ENCODE results near the gene CENPM.
A peak's percentile ranks its signal among the peaks of the same experiment; 100 is the strongest.

The CENPM gene

DNA sequence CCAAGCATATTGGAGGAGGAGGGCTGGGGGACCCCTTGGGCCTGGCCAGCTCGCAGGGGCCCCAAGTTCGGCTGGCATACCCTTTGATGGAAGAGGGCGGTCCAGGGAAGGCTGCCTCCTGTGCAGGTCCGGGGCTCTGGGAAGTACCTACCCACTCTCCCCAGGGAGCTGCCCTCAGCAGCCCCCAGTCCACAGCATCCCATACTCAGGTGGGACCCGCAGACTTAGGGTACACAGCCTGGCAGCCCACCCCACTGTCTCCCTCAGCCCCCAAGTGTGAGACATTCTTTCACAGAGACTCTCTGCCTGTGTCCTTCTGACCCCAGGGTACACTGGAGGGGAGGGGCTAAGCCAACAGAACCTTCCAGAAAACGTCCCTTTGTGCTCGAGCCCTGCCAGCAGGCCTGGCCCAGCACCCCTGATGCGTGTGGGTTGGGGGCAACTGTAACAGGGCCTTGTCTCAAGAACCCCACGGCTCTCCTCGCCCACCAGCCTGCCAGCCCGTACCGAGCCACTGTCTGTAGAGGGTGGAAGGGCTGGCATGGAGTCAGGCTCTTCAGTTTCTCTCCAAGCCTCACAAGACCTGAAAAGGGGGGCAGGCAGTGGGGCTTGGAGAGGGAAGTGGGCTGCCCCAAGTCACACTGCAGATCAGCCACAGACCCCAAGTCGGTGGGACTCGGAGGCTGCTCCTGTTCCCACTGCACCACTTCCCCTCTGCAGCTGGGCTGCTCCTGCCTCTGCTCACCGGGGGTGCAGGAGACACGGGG, 13.4 kb downstream of the CENPM start:
- DNase-seq (ENCODE audit: low read depth in 1 of 2, low spot score in 1 of 2) = no peak

DNA sequence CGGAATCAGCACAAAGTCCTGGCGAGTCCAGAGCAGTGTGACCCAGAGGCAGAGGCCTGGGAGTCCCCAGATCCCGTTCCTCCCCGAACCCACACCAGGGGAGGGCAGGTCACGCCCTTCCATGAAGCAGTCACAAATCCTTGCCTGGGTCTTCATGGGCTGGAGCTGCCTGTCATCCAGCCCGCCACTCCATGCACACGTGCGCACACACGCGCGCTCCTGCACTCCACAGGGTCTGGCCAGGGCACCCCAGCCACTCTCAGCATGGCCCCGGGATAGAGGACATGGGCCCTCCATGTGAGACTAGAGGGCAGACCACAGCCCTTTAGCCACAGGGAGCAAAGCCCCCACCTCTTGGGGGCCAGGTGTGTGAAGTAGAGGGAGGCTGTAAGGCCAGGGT, 14.6 kb downstream of the CENPM start:
- DNase-seq (ENCODE audit: low read depth in 1 of 2, low spot score in 1 of 2) = no peak

DNA sequence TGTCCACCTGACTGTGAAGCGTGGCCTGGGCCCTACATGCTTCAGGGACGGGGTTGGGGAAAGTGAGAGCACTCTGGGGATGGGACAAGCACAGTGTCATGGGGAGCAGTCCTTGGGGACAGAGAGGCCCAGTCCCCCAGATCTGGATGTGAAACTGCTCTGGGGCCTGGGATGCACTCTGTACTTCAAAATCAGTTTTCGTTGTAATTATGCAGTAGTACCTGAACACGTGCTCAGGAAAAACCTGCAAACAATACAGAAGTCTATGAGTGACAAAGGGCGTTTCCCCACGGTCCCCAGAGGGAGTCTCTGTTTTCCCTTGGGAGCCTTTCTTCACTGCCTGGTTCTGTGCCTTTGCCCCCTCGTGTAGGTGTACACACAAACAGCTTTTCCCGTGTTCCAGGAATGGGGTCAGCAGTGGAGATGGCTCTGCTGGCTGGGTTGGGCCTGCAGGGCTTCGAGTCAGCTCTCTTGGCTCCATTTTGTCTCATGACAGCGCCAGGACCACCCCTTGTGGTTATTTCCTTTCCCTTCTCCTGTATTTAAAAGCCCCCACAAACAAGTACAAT, 15.2 kb downstream of the CENPM start:
- DNase-seq (ENCODE audit: low read depth in 1 of 2, low spot score in 1 of 2) = no peak

DNA sequence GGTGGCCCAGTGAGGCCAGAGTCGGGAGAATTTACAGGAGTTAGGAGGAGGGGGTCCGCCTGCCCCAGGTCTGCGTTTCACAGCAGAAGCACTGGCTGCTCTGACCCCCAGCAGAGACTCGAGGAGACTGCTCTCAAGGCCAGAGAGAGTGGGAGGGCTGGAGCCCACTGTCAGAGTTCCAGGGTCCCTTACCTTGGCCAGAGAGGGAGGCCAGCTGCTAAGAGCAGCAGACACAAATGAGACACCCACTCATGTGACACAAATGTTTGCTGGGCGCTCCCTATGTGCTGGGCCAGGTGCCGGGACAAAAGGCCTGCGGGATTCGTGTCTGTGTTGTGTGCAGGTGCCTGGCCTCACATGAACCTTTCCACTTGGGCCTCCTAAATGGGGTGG, 17.5 kb downstream of the CENPM start:
- DNase-seq (ENCODE audit: low read depth in 1 of 2, low spot score in 1 of 2) = no peak

DNA sequence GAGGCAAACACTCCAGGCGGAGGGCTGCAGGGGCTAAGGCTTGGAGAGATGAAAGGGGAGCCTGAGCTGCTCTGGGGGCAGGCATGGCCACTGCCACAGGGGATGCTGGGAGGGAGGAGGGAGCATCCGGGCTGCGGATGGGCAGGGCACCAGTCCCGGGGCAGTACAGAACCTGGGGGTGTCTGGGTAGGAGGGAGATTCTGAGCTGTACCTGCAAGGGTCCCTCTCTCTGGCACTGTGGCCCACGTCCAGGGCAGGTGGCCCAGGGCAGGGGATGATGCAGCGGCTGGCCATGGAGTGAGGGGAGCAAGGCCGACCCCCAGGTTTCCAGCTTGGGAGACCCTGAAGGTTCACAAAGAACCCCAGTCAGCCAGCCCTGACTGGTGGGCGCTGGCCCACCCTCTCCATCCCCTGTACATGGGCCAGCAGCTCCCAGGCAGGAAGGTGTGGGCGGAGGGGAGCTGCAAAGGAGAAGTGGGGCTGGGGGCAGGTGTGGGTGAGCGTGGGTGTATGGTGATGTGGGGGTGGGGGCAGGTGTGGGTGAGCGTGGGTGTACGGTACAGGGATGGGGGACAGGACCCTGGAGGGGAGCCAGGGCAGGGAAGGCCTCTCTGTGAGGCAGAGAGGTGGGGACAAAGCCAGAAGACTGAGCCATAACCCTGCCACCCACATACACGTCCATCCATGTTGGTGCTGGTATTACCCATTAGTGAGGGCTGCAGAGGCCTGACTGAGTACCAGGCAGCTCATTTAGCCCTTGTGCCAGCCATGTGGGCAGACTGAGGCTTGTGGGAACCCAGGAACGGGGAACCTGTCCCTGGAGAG, 18.1 kb downstream of the CENPM start:
- DNase-seq (ENCODE audit: low read depth in 1 of 2, low spot score in 1 of 2) = no peak

DNA sequence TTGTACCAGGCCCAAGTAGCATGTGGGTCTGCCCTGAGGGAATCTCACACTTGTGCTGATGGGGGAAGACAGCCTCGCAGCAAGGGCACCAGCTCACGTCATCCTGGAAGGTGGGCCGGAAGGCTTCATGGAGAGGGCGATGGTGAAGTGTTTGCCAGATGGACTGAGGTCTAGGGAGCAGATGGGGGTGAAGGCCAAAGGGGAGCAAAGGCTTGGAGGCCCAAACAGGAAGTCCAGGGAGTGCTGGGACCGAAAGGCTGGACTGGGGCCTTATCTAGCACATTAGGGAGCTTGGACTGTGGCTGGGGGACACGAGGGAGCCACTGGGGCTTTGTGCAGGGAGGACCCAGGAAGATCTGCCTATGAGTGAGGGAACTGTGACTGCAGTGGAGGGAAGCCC, 19.1 kb downstream of the CENPM start:
- no peak for DNase-seq (ENCODE audit: low read depth in 1 of 2, low spot score in 1 of 2)

DNA sequence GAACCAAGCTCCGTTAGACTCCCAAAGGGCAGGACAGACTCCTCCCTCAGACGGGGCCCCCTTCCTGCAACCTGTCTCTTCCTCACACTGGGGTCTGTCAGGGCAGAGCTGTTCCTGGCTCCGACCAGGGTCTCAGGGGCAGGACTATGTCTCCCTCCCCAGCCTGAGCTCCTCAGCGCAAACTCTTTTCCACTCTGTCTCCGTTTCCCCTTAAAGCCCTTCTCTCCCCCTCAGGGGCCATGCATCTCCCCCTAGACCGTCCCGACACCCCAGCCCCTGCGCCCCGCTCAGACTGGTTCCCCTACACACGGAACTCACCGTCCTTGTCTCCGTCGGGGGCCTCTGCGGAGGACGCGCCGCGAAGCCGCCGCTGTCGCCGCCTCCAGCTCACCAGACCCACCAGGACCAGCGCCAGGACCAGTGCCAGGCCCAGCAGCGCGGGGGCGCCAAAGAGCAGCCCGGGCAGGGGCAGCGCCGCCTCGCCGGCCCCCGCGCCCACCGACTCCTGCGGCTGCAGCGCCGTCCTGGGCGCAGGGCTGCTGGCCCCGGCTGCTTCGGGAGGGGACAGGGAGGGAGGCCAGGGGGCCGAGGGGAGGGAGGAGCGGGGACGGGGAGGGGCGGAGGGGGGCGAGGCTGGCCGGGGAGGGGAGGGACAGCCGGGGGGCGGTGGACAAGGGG, 21.0 kb downstream of the CENPM start:
- peak; percentile 61 to 62 for DNase-seq (ENCODE audit: low read depth in 1 of 2, low spot score in 1 of 2)

DNA sequence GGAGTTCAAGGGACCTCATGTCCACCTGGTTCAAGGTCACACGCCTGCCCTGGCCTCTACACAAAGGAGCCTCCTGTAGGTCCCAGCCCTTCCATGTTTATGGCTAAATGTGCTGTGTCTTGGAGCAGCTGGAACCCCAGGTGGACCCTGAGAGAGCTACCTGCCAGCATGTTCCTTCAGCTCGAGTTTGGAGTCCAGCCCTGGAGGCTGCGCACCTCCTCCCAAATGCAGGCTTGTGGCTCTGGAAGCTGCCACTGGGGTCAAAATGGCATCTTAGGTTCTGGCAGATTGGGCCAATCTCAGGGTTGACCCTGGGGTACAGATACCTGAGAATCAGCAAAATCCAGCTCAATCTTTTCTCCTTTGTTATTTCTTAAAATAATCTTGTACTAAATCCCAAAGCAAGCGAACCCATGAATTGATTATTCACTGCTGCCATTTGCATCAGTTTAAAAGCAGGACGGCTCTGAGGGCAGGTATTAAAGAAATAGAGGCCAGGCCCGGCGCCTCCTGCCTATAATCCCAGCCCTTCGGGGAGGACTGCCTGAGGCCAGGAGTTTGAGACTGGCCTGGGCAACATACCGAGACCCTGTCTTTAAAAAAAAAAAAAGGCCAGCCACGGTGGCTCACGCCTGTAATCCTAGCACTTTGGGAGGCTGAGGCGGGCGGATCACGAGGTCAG, 23.2 kb downstream of the CENPM start:
- no peak for DNase-seq (ENCODE audit: low read depth in 1 of 2, low spot score in 1 of 2)

DNA sequence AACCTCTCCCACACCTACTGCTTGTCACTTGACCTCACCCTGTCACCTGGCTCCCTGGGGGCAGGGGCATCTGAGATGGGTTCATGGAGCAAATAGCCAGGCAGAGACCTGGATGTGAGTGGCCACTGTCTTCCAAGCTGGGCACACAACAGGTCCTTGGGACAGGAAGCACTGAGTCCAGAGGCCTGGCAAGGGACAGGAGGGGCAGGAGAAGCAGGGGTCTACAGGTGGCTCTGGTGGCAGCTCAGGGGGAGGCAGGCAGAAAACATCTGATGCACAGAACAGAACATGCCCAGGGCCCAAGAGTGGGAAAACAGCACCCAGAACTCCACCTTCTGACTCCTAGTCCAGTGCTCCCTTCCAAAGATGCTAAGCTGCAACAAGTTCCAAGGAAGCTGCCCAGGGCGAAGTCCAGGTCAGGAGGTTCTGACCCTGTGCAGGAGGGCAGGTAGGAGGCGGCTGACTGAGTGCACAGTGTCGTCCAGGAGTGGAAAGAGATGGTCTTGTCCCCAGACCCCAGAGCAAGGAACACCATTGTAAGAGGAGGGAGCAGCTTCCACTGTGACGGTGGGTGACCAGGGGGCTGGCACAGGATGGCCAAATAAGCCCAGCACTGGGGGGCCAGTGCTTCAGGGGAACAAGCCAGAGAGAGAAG, 23.9 kb downstream of the CENPM start:
- DNase-seq (ENCODE audit: low read depth in 1 of 2, low spot score in 1 of 2) = no peak

DNA sequence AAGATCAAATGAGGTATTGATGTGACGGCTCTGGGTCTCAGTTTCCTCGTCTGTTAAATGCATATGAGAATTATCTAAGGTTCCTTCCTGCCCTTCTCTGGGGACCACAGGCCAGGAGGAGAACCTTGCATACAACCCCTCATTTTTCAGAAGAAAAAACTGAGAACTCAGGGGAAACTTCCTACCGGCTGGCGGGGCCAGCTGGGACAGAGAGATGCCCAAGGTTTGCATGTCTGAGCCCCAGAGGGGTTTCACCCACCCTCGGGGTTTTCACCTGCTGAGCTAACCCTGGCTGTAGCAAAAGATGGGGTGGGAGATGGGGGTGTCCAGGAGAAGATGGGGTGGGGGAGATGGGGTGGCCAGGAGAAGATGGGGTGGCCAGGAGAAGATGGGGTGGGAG, 24.6 kb downstream of the CENPM start:
- DNase-seq (ENCODE audit: low read depth in 1 of 2, low spot score in 1 of 2) = no peak

DNA sequence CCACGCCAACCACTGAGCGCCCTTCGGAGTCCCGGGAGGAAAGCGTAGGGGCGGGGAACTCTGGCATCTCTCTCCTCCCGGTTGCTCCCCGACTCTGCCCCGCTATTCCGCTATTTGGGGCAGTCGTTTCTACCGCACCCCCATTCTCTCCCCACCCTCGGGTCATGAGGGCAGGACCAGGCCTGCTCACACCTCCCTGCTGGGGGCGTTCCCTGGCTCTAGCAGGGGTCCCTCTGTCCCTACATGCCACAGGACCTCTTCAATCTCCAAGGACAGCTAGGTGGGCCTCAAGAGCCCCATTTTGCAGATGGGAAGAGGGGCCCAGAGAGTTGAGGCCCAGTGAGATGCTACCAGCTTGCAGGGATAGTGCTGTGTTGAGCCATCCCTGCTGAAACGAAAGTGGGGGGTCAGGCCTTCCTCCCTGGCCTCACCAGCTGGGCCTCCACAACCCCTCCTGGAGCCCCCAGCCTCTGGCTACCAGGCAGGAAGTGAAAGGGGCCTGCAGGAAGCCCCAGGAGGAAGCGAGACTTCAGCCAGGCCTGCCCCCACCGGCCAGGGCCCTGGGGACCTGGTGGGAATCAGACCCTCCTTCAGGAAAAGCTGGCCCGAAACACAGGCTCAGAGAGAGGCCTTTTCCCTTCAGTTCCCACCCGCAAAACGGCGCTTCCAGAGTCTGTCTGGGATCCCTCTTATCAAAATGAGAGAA, 26.5 kb downstream of the CENPM start:
- DNase-seq (ENCODE audit: low read depth in 1 of 2, low spot score in 1 of 2) = no peak

DNA sequence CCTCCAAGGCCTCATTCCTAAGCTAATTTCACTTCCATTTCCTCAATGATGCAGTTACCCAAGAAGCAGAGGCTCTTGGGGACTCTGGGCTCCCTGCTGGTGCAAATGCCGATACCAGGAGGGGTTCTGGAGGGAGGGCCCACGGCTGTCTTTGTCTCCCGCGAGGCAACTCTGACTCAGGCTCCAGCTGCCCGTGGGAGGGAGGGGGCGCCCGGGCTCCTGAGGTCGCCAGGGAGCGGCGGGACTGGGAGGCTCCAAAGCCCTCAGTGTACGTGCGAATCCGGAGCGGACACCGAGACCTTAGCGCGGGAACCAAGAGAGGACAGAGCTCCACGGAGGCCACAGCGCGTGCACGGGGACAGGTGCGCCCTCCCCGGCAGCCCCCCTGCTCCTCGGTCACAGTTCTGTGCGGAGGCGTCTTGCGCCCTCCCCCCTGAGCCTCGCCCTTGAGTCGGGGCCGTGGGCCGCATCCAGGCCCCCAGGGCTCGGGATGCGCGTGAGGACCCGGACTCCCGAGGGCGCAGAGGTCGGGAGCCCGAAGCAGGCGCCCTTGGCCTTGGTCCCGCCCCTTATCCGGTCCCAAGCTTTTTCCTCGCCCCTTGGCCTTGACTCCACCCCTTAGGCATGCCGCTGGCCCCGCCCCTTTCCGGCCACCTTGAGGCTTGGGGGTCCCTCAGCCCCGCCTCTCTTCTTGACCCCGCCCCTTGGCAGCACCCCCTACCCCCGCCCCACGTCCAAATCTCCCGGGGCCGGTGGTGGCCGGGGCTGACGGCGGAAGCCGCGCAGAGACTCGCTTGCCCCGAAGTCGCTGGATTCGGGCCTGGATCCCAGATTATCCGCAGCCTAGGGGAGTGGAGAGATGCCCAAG, 27.4 kb downstream of the CENPM start:
- DNase-seq (ENCODE audit: low read depth in 1 of 2, low spot score in 1 of 2) = no peak

DNA sequence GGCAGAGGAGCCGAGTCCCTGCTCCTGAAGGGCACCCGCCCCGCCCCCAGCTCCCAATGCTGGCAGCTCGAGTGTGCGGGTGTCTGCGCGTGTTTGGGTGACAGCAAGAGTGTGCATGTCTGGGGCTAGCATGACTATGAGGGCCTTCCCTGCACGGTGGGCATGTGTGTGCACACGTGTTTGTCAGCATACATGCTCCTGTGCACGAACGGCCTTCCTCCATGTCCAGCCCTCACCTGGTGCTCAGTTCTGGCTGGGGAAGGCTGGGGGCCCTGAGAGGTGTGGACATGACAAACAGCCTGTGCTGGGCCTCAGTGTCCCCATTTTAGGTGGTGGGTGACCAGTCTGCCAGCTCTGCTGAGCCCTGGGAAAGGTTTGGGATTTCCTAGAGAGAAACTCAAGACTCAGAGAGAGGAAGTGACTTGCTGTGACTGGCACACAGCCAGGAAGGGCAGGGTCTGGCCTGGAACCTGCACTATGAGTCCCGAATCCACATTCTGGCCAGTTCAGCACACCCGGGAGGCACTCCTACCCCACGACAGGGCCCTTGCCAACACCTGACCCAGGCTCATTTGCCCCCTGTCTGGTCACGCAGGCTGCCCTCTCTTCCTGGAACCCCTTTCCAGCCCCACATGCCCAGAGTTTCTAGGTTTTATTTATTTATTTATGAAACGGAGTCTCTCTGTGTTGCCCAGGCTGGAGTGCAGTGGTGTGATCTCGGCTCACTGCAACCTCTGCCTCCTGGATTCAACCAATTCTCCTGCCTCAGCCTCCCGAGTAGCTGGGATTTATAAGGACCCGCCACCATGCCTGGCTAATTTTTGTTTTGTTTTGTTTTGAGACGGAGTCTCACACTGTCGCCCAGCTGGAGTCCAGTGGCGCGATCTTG, 28.8 kb downstream of the CENPM start:
- DNase-seq (ENCODE audit: low read depth in 1 of 2, low spot score in 1 of 2) = no peak

DNA sequence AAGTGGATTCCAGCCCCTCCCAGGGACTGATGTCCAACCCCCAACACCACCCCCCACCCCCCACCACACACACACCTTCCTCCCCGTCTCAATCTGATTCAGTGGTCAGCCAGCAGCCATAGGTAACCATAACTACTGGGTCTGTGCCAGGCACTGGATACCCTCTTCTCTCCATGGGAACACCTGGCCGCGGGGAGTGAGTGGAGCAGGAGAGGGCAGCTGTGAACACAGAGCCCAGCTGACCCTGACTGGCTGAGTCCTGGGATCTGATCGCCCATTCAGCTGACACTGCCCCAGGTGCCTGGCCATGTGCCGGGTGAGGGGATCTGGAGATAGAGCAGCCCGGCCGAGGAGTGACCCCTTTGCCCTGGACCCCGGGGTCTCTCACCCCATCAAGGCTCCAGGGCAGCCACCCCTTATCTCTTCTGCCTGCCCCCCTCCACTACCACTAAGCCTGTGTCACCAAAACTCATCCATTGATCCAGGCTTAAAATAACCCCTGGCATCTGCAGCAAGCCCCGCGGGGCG, 29.5 kb downstream of the CENPM start:
- DNase-seq (ENCODE audit: low read depth in 1 of 2, low spot score in 1 of 2) = no peak

DNA sequence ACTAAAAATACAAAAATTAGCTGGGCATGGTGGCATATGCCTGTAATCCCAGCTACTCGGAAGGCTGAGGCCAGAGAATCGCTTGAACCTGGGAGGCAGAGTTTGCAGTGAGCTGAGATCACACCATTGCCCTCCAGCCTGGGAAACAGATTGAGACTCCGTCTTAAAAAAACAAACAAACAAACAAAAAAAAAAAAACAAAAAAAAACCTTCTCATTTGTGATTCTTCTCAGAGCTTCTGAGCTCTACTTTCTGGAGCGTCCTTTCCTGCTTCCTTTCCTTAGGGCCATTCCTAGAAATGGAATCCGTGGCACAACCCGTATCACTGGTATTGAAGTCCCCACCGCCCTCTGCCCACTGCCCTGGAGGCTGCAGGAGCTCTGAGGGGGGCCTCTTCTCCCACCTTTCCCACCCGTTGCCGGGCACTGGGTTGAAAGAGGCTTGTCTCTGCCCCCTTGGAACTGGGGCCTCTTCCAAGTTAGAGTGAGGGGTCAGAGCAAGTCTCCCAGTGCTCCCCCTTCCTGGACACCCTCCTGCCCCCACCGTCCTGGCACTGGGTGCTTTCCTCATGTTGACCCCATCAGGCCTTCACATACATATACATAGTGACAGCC, 30.1 kb downstream of the CENPM start:
- DNase-seq (ENCODE audit: low read depth in 1 of 2, low spot score in 1 of 2) = no peak

DNA sequence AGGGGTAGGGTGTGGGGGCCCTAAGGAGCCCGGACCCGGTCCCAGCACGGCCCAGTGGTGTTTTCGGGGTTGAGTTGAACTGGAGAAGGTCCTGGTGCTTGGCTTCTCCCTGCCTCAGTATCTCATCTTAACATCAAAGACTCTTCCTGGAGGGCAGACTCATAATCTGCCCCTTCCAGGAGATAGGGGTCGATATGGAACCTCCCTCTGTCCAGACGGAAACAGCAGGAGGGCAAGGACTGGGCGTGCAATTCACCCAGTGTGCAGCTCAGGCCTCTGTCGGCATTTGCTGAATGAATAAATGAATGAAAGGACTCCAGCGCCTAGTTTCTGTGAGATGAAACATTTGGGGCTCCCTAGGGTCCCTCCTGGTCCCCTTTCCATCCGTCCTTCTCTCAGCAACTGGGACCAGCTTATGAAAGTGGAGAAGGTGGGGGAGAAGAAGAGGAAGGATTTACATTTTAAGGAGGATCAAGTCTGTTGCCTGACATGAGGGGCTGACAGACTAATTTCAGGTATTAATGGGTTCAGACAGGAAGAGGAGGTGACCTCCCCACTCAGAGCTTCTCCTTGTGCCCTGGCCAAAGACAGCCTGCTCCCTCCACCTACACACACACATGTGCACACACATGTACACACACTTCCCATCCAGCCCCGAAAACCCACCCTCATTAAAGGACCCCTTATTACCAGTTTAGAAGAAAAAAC, 31.0 kb downstream of the CENPM start:
- no peak for DNase-seq (ENCODE audit: low read depth in 1 of 2, low spot score in 1 of 2)
